ENCODE data around the gene KANSL1. TPM values are rescaled to one million over a fixed set of nuclear protein-coding genes. Genes with fewer than 3 reads are reported as not detected.
A peak's percentile ranks its signal among the peaks of the same experiment; 100 is the strongest.

KANSL1 gene
- total and polyA plus RNA-seq, 8 donors: 65.9 to 129 (median 79.0) TPM

DNA sequence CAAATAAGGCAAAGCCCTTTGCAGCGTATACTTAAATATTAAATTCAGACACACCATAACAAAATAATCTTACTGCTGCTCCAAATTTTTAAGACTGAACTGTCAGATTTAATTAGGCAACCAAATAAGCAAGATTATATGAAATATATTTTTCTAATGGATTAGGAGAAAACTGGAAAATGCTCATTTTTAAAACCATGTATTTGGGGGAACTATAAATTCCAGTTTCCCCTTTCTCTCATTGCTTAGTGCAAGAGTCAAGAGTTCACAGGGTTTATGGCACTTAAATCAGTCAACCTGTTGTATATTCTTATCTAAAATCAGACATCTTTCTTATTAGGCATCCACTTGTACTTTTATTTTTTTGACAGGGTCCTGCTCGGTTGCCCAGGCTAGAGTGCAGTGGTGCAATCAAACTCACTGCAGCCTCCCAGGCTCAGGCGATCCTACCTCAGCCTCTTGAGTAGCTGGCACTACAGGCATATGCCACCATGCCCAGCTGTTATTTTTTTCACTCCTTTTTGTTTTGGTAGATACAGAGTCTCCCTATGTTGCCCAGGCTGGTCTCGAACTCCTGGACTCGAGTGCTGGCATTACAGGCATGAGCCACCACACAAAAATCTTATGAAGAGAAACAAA lies 2.1 kb upstream of the KANSL1 start:
- DNase-seq: no peak
- Histone ChIP-seq H3K27ac (peak overlapping the region in 1 of 2 donors; percentile 100), H3K4me3 (no peak overlapping the region), H3K27me3 (no peaks in the 10 kb centered on the region), H3K4me1 (peaks cover 26 to 28% of the 10 kb centered on the region in 2 donors), H3K9me3 (no peaks in the 10 kb centered on the region), H3K36me3 (no peaks in the 10 kb centered on the region)
- ATAC-seq: no peak
- intact Hi-C loops (cut with DNase I): no loop called here
- TF ChIP-seq, protein P1, sequence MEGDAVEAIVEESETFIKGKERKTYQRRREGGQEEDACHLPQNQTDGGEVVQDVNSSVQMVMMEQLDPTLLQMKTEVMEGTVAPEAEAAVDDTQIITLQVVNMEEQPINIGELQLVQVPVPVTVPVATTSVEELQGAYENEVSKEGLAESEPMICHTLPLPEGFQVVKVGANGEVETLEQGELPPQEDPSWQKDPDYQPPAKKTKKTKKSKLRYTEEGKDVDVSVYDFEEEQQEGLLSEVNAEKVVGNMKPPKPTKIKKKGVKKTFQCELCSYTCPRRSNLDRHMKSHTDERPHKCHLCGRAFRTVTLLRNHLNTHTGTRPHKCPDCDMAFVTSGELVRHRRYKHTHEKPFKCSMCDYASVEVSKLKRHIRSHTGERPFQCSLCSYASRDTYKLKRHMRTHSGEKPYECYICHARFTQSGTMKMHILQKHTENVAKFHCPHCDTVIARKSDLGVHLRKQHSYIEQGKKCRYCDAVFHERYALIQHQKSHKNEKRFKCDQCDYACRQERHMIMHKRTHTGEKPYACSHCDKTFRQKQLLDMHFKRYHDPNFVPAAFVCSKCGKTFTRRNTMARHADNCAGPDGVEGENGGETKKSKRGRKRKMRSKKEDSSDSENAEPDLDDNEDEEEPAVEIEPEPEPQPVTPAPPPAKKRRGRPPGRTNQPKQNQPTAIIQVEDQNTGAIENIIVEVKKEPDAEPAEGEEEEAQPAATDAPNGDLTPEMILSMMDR (IDR thresholded peaks at IDR 0.05): no peak

DNA sequence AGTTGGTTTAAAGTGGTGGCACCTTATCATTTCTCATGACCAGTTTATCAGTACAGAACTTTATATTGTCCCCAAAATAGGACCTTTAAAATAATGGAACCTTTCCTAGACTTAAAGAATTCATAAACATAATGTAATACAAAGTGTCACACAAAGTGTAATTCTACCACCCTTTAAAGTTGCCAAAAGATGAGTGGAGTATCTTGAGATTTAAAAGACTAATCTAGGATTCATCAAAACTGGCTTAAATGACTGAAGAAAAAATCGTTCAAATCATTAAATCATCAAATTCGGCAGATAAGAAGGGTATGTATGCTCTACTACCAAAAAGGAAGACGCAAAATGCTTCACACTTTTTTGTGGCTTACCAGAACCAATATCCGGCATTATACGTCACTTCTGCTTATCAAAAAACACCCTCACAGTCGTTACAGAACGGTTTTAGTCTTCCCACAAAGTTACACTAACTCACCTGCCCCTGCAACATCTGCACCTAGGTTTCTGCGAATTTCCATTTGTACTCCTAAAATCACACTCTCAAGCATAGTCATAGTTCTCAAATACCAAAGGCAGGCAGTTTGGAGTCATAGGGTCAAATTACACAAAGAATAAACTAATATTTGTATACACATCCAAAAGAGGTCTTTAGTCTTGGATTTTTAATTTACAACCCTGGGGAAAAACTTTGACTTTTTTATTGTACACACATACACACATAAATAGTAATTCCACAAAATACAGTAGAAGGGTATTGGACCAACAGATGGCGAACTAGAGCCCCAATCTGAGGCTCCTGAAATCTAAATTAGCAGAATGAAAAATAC lies 1.4 kb upstream of the KANSL1 start:
- no peak for ATAC-seq
- H3K4me3 ChIP-seq: peak overlapping the region; percentile 87 to 95
- TF ChIP-seq, protein P1 (IDR thresholded peaks at IDR 0.05): peak; percentile 25 to 42
- intact Hi-C loops (cut with DNase I): no loop called here
- no peaks in the 10 kb centered on the region for H3K27me3 ChIP-seq
- no peaks in the 10 kb centered on the region for H3K36me3 ChIP-seq
- H3K4me1 ChIP-seq: peaks cover 32 to 35% of the 10 kb centered on the region in 2 donors
- H3K27ac ChIP-seq: peak overlapping the region; percentile 100
- peak in 1 of 4 donors; percentile 44 for DNase-seq
- H3K9me3 ChIP-seq: no peaks in the 10 kb centered on the region

DNA sequence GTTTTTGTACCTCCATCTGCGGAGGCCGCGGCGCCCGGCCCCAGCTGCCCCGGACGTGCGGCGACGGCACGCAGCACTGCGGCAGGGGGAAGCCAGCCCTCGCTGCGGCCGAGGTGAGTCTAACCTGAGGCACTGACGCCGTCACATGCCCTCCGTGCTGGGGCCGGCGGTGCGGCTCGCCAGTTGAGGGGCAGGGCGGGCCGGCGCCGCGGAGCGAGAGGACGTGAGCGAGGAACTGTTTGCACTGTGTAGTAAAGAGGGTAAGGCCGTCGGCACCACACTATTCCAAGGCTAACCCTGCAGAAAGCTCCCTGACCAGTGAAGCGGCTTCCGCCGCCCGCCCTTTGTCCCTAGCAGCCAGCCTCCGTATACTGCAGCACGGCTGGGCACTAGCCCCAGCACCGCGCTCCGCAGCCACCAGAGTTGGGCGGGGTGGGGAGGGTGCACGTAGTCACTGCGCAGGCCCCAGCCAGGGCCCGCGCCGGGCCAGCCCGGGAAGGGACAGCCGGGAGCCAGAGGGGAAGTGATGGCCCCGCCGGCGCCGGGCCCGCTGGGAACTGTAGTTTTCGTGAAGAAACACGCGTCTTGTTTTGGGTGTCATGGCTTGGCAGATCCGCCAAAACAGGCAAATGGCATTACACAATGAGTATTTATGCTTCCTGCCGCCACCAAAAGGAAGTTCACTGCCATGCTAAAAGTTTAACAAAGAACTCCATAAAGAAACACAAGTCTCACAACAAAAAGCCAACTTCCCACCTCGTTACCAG lies 580 bp upstream of the KANSL1 start:
- H3K27ac ChIP-seq: peak overlapping the region; percentile 100
- no peaks in the 10 kb centered on the region for H3K27me3 ChIP-seq
- no peaks in the 10 kb centered on the region for H3K36me3 ChIP-seq
- peak; percentile 91 for ATAC-seq
- peak; percentile 90 to 100 (median 97) for DNase-seq
- peaks cover 31 to 43% of the 10 kb centered on the region in 2 donors for H3K4me1 ChIP-seq
- H3K9me3 ChIP-seq: no peaks in the 10 kb centered on the region
- intact Hi-C loops (cut with DNase I): no loop called here
- TF ChIP-seq, protein P1 (IDR thresholded peaks at IDR 0.05): peak in 1 of 2 donors; percentile 40
- peak overlapping the region; percentile 87 to 95 for H3K4me3 ChIP-seq

DNA sequence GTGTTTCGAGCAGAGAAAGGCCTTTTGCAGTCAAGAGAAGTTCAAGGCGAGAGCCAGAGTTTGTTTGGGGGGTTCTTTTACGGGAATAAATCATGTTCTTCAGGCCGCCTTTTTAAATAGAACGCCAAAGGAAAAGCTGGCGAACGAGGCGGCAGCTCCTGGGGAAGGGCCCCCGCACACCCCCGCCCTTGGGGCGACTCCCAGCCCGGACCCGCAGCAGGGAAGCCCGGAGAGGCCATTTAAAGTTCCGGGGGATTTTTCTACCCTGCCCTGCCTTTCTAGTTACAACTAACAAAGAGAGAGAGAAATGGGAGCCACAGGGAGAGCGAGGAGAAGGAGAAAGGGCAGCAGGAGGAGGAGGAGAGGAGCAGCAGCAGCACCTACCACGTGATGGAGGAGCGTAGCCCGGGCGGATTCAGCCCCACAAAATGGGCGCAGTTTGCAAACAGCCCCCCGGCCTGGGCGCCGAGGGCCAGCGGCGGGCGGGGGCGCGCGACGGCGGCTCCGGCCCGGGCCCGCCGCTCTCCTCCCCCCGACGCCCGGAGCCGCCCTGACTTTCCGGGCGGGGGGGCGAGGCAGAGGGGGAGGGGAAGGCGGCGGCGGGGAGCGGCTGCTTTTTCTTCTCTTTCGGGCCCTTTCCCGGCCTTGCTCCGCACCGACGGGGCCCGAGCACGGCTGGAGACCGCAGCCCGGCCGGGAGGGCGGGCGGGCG lies 634 bp downstream of the KANSL1 start:
- DNase-seq: peak; percentile 78 to 86 (median 84)
- no peaks in the 10 kb centered on the region for H3K9me3 ChIP-seq
- intact Hi-C loops (cut with DNase I): no loop called here
- TF ChIP-seq, protein P1 (IDR thresholded peaks at IDR 0.05): no peak
- no peaks in the 10 kb centered on the region for H3K27me3 ChIP-seq
- peaks cover 38 to 55% of the 10 kb centered on the region in 2 donors for H3K4me1 ChIP-seq
- H3K27ac ChIP-seq: peak overlapping the region; percentile 100
- H3K4me3 ChIP-seq: peak overlapping the region; percentile 87 to 95
- ATAC-seq: peak; percentile 57
- H3K36me3 ChIP-seq: no peaks in the 10 kb centered on the region
